DMS79 (cell line): Measurements from ENCODE around the gene PRSS16.

Experiments used
- DNase-seq: peaks from one replicate; lab custom pipeline; 2025; lab: John Stamatoyannopoulos, UW

The PRSS16 gene

DNA sequence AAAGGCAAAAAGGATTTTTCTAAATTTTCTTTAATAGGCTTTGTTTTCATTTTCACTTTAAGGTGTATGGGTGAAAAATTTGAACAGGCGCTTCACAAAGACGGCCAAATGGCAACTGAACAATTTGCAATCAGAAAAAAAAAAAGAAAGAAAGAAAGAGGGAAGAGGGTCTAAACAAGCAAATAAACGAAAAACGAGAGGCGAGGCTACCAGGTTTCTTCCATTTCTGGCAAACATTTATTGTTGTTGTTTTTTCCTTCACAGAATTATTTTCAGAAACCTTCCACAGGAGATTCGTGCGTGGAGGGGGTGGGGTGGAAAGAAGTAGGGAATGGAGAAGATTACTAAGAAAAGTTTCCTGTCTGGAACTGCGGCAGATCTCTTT is 40.2 kb downstream of the PRSS16 start:
- no peak for DNase-seq

DNA sequence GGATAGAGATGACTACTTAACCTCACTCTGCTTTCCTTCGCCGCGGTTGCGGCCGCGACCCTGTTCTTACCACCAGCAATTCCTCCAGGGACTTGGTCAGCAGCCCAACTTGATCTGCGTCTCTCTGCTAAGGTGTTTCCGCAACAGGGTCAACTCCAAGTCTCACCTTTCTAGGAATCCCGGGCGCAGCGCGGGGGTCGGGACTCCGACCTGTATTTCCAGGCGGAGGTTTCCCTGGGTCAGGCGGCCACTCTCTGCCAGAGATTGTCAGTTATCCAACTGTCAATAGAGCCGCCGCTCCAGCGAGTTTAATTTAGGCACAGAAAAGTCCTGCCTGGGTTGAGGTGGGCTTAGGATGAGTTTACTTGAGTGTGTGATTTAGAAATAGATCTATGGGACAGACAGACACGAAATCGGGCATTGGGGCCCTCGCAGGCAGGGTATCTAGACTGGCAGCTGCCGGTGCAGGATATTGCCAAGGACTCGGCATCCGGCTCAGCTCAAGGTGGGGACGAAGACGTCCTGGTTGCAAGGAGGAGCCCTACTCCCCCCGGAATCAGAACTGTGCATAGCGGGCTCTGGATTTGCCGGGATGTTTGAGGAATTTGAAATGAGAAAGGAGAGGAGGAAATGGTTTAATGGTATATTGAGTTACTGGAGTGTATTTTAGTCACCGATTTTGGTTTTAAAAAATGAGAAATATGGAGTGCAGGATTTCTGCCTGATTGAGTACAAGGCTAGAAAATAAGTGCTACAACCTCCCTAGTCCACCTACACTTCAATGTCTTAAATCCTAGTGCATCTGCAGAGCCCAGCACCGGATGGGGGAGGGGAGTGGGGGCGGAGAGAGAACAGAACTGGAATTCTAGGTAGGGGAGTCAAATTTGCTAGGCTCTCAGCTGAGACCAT is 40.9 kb downstream of the PRSS16 start:
- no peak for DNase-seq

- DNase-seq: no peak
Observed at GRCh38 chr6:27290065-27290849, 42.8 kb downstream of the PRSS16 start.

DNA sequence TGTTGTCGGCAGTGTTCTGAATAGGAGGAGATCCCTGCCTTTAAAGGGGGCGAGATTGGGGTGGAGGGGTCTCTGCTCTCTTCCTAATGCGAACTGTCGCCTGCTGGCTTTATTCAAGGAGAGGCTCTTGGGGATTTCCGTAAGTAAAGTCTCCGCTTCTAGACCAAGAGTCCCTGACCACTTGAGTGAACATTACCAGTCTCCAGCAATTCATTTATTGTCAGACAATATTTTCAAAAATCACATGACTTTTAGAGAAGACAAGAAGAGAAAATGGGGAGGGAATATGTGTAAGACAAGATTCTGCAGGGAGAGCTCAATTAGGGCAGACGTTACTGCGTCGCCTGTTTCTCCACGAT is 43.3 kb downstream of the PRSS16 start:
- DNase-seq: no peak

DNA sequence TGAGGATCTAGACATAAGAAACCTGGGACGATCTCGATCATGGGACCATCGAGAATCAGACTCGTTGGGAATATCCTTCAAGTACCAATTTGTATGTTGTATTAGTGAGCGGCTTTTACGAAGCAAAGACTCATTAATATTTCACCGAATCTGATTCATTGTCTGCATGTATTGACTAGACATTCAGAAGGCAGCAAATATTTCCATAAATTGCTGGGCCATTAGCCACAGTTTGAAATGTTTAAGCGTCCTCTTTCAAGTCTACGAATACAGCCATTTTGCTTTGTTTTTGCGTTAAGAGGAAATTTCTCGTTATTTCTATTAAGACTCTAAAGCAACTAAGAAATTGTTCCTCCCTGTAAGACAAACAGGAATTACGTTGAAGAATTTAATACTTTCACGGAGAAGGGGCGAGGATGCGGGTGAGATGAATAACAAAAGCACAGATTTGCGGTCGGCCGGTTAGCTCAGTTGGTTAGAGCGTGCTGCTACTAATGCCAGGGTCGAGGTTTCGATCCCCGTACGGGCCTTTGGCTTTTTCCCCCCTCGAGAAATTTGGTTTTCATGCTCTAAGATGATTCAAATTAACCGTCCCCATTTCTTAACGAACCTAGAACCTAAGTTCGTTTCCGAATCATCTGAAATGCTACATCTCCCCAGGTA is 46.1 kb downstream of the PRSS16 start:
- DNase-seq: no peak

DNA sequence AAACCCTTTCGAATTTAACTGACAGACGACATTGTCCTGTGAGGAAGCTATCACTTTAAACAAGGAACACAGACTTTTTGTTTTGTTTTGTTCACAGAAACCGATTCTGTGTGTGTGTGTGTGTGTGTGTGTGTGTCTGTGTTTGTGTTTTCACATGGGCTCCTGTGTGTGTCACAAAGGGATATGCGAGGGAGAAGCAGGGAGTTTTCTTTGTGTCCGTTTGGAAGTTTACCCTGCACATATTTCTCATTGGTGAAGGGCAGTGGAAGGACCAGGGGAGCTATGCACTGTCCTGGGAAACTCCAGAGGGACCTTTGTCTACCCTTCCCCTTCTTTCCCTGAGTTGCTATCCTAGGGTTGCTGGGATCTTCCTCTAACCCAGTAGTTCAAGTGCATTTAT is 46.9 kb downstream of the PRSS16 start:
- DNase-seq: no peak

- DNase-seq: no peak
Observed at GRCh38 chr6:27295301-27296079, 48.0 kb downstream of the PRSS16 start.

GRCh38 chr6:27296106-27296783 is 48.7 kb downstream of the PRSS16 start:
- DNase-seq: no peak

DNA sequence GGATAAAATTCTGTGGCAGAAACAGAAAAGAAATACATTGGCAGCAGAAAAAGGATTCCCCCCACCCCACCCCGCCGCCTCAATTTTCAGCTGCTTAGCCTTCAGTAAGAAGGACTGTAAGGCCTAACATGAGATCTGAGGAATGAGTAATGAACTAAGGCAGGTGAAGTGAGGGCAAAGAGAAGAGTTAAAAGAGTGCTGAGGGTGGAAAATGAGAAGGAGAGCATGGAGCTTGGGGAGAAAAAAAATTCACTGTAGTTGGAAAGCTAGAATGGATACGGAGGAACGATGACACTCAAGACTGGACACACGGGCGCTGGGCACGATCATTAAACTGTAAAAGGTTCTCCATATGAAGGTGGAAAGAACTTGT is 50.0 kb downstream of the PRSS16 start:
- DNase-seq: no peak

GRCh38 chr6:27297857-27298730 is 50.6 kb downstream of the PRSS16 start:
- DNase-seq: no peak

- DNase-seq: no peak
Observed at GRCh38 chr6:27303613-27304272, 56.2 kb downstream of the PRSS16 start.
